ENCODE data around the gene NPAS3. TPM values are rescaled to one million over a fixed set of nuclear protein-coding genes. Genes with fewer than 3 reads are reported as not detected.

NPAS3 gene
- total and polyA plus RNA-seq, 4 donors: 0.07 to 0.09 (median 0.08) TPM; not detected in 1

DNA sequence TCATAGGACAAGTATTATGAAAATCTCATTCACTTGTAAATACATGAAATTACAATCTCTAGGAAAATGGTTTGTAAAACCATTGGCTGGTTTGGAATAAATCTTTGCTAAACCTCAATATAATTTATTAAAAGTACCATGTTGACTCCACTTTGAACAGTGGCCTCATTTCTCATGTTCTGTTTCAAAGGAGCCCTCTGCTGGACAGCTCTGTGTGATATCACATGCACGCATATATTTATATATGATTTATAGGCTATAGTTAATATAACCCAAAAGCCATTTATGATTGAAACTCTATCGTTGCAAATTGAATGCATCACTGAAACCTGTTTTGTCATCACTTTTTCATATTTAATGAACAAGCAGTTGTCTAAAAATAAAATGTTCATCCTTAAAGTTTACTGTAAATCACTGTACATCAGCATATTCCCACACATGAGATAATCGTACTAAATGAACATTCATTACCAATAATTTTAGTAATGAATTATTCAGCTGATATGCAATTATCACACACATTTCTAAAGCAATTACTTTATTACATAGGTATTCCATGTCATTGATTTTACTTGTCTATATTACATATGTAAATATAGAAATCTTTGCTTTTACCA lies 493.8 kb downstream of the NPAS3 start:
- no peak for DNase-seq (ENCODE audit: low spot score)

DNA sequence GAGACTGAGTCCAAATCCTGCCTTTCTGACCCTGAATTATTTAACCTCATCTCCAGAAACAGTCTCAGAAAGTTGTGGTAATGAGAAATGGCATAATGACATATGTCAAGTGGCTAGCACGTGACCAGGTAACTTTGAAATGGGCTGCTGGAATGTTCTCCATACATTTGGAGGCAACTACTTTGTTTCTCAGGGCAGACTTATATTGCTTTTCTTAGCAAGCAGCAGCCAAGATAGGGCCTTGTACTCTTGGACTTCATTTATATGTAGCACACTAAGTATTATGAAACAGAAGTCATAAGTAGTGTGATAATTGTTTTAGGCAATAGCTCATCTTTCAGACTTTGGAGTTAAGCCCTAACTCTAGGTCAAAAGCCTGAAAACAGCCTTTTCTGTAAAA lies 494.7 kb downstream of the NPAS3 start:
- H3K9ac ChIP-seq (ENCODE audit: low read depth in 1 of 2, low read length in 2 of 2): no peak overlapping the region
- H3K9me3 ChIP-seq (ENCODE audit: control insufficient read depth in 4 of 4, low read length in 3 of 4): no peaks in the 10 kb centered on the region
- H3K36me3 ChIP-seq (ENCODE audit: control insufficient read depth in 4 of 4, insufficient read depth in 3 of 4, low read depth in 1 of 4, low read length in 3 of 4): no peaks in the 10 kb centered on the region
- H3K4me3 ChIP-seq (ENCODE audit: low read depth in 1 of 3, low read length in 3 of 3): no peak overlapping the region
- DNase-seq (ENCODE audit: low spot score): no peak
- no peaks in the 10 kb centered on the region for H3K27me3 ChIP-seq (ENCODE audit: control insufficient read depth in 4 of 4, insufficient read depth in 4 of 4, low read length in 3 of 4)
- H3K4me1 ChIP-seq (ENCODE audit: control insufficient read depth in 4 of 4, insufficient read depth in 4 of 4, low read length in 3 of 4): no peaks in the 10 kb centered on the region
- 91% methylated on average over 1 of the region's 1 CpG for WGBS
- H3K27ac ChIP-seq (ENCODE audit: low read depth in 1 of 2, low read length in 2 of 2): no peak overlapping the region
- no peak for TF ChIP-seq RAD21 (IDR thresholded peaks at IDR 0.05)
- TF ChIP-seq, protein P1, sequence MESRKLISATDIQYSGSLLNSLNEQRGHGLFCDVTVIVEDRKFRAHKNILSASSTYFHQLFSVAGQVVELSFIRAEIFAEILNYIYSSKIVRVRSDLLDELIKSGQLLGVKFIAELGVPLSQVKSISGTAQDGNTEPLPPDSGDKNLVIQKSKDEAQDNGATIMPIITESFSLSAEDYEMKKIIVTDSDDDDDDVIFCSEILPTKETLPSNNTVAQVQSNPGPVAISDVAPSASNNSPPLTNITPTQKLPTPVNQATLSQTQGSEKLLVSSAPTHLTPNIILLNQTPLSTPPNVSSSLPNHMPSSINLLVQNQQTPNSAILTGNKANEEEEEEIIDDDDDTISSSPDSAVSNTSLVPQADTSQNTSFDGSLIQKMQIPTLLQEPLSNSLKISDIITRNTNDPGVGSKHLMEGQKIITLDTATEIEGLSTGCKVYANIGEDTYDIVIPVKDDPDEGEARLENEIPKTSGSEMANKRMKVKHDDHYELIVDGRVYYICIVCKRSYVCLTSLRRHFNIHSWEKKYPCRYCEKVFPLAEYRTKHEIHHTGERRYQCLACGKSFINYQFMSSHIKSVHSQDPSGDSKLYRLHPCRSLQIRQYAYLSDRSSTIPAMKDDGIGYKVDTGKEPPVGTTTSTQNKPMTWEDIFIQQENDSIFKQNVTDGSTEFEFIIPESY (IDR thresholded peaks at IDR 0.05): no peak
- no peak for TF ChIP-seq HNF4A (conservative IDR thresholded peaks at IDR 0.05)
- TF ChIP-seq, protein P2, sequence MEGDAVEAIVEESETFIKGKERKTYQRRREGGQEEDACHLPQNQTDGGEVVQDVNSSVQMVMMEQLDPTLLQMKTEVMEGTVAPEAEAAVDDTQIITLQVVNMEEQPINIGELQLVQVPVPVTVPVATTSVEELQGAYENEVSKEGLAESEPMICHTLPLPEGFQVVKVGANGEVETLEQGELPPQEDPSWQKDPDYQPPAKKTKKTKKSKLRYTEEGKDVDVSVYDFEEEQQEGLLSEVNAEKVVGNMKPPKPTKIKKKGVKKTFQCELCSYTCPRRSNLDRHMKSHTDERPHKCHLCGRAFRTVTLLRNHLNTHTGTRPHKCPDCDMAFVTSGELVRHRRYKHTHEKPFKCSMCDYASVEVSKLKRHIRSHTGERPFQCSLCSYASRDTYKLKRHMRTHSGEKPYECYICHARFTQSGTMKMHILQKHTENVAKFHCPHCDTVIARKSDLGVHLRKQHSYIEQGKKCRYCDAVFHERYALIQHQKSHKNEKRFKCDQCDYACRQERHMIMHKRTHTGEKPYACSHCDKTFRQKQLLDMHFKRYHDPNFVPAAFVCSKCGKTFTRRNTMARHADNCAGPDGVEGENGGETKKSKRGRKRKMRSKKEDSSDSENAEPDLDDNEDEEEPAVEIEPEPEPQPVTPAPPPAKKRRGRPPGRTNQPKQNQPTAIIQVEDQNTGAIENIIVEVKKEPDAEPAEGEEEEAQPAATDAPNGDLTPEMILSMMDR (IDR thresholded peaks at IDR 0.05; ENCODE audit: low read depth, low read length, missing input control): no peak
- TF ChIP-seq, protein P3, sequence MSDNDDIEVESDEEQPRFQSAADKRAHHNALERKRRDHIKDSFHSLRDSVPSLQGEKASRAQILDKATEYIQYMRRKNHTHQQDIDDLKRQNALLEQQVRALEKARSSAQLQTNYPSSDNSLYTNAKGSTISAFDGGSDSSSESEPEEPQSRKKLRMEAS (IDR thresholded peaks at IDR 0.05): no peak

More for the DNA sequence above, 493.8 kb downstream of the NPAS3 start:
- no peak for TF ChIP-seq SP1 (IDR thresholded peaks at IDR 0.05)
- TF ChIP-seq GABPA (IDR thresholded peaks at IDR 0.05 in 1 of 2, conservative IDR thresholded peaks at IDR 0.05 in 1 of 2): no peak
- peak; percentile 57 to 62 for TF ChIP-seq RAD21 (IDR thresholded peaks at IDR 0.05)
- TF ChIP-seq, protein P2 (IDR thresholded peaks at IDR 0.05; ENCODE audit: low read depth, low read length, missing input control): peak; percentile 22
- no peak for TF ChIP-seq FOXA2 (IDR thresholded peaks at IDR 0.05)
- Histone ChIP-seq H3K4me1 (ENCODE audit: control insufficient read depth in 4 of 4, insufficient read depth in 4 of 4, low read length in 3 of 4) (no peaks in the 10 kb centered on the region), H3K4me3 (ENCODE audit: low read depth in 1 of 3, low read length in 3 of 3) (no peak overlapping the region), H3K36me3 (ENCODE audit: control insufficient read depth in 4 of 4, insufficient read depth in 3 of 4, low read depth in 1 of 4, low read length in 3 of 4) (no peaks in the 10 kb centered on the region), H3K27ac (ENCODE audit: low read depth in 1 of 2, low read length in 2 of 2) (no peak overlapping the region), H3K9ac (ENCODE audit: low read depth in 1 of 2, low read length in 2 of 2) (no peak overlapping the region), H3K9me3 (ENCODE audit: control insufficient read depth in 4 of 4, low read length in 3 of 4) (no peaks in the 10 kb centered on the region), H3K27me3 (ENCODE audit: control insufficient read depth in 4 of 4, insufficient read depth in 4 of 4, low read length in 3 of 4) (no peaks in the 10 kb centered on the region)
- WGBS: 45% methylated on average over 3 of the region's 3 CpGs

Measured in liver (tissue), 9 donors.